GM19025 (cell line): ENCODE data around the gene PKHD1.
"Not testable (repeated sequence)": the region's sequence is repeated elsewhere in the genome, so short reads cannot be mapped to it uniquely, and the experiment has no call there.

Experiments
- ATAC-seq: cut with Tn5 transposase; IDR thresholded peaks from one replicate; pipeline ENCODE4 v1.9.1; 2021; ENCODE audit warnings: mild to moderate bottlenecking, low read depth, moderate library complexity; ENCODE audit not compliant: unreplicated experiment

The PKHD1 gene

GRCh38 chr6:52009466-52010140, 77.8 kb downstream of the PKHD1 start:
- ATAC-seq = no peak

- no peak for ATAC-seq
Observed at GRCh38 chr6:52000064-52000463, 87.3 kb downstream of the PKHD1 start.

GRCh38 chr6:51996296-51996947, 91.0 kb downstream of the PKHD1 start:
- peak; percentile 82 for ATAC-seq

GRCh38 chr6:51995214-51995755, 92.1 kb downstream of the PKHD1 start:
- no peak for ATAC-seq

GRCh38 chr6:51992876-51993275, 94.5 kb downstream of the PKHD1 start:
- ATAC-seq = no peak

- no peak for ATAC-seq
Observed at GRCh38 chr6:51989789-51990188, 97.6 kb downstream of the PKHD1 start.

GRCh38 chr6:51986864-51987263, 100.5 kb downstream of the PKHD1 start:
- ATAC-seq = no peak

GRCh38 chr6:51983564-51983963, 103.8 kb downstream of the PKHD1 start:
- no peak for ATAC-seq

- ATAC-seq = not testable (repeated sequence)
Observed at GRCh38 chr6:51982695-51983094, 104.7 kb downstream of the PKHD1 start.

GRCh38 chr6:51976374-51976773, 111.0 kb downstream of the PKHD1 start:
- ATAC-seq = no peak

GRCh38 chr6:51972659-51973058, 114.8 kb downstream of the PKHD1 start:
- no peak for ATAC-seq

- ATAC-seq = no peak
Observed at GRCh38 chr6:51968265-51968664, 119.1 kb downstream of the PKHD1 start.

- ATAC-seq = no peak
Observed at GRCh38 chr6:51965222-51965801, 122.1 kb downstream of the PKHD1 start.

GRCh38 chr6:51963980-51964379, 123.4 kb downstream of the PKHD1 start:
- no peak for ATAC-seq

- ATAC-seq = no peak
Observed at GRCh38 chr6:51962354-51962753, 125.1 kb downstream of the PKHD1 start.

GRCh38 chr6:51960419-51960818, 127.0 kb downstream of the PKHD1 start:
- no peak for ATAC-seq

GRCh38 chr6:51959744-51960383, 127.5 kb downstream of the PKHD1 start:
- ATAC-seq = peak; percentile 64

- no peak for ATAC-seq
Observed at GRCh38 chr6:51954681-51955080, 132.7 kb downstream of the PKHD1 start.

GRCh38 chr6:51953246-51953645, 134.2 kb downstream of the PKHD1 start:
- no peak for ATAC-seq

GRCh38 chr6:51951924-51952323, 135.5 kb downstream of the PKHD1 start:
- no peak for ATAC-seq

- ATAC-seq = no peak
Observed at GRCh38 chr6:51949526-51949925, 137.9 kb downstream of the PKHD1 start.
